Measurements from ENCODE around the gene TSBP1.
A peak's percentile ranks its signal among the peaks of the same experiment; 100 is the strongest.

The TSBP1 gene, protein sequence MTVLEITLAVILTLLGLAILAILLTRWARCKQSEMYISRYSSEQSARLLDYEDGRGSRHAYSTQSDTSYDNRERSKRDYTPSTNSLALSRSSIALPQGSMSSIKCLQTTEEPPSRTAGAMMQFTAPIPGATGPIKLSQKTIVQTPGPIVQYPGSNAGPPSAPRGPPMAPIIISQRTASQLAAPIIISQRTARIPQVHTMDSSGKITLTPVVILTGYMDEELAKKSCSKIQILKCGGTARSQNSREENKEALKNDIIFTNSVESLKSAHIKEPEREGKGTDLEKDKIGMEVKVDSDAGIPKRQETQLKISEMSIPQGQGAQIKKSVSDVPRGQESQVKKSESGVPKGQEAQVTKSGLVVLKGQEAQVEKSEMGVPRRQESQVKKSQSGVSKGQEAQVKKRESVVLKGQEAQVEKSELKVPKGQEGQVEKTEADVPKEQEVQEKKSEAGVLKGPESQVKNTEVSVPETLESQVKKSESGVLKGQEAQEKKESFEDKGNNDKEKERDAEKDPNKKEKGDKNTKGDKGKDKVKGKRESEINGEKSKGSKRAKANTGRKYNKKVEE

DNA sequence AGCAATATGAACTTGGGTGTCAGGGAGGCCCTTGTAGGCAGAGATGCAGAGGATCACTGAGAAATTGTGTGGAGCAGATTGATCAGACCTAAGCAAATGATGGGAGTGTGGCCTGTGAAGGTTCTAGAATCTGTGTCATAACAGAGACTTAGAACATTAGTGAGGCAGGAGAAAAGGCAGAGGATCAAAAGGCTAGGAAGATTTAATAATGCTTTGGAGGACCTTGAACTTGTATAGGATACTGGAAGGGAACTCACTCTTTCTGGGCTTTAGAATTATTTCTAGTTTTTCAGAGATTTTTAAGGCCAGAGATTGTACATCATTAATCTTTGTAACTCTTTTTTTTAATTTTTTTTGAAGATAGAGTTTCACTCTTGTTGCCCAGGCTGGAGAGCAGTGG lies at the start of gene TSBP1:
TSBP1 (minus strand) TSS at position 101 of the 400 bp plus-strand sequence. CDS start 197 bp downstream, outside the sequence.
- no peak for DNase-seq (ENCODE audit: low read depth in 3 of 3, low spot score in 1 of 3)

DNA sequence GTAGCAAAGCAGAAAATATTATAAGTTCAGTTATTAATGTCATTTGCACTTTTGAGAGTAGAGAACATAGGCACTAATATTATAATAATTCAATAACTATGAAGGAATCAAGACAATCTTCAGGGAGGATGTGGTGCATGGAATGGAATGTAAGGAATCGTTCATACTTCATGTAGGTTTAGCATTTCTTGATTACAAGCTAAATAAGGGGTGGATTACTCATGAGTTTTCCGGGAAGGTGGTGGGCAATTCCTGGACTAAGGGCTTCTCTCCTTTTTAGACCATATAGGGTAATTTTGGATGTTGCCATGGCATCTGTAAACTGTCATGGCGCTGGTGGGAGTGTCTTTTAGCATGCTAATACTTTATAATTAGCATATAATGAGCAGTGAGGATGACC lies 44.3 kb upstream of the TSBP1 start:
- DNase-seq (ENCODE audit: low read depth in 3 of 3, low spot score in 1 of 3), result no peak

DNA sequence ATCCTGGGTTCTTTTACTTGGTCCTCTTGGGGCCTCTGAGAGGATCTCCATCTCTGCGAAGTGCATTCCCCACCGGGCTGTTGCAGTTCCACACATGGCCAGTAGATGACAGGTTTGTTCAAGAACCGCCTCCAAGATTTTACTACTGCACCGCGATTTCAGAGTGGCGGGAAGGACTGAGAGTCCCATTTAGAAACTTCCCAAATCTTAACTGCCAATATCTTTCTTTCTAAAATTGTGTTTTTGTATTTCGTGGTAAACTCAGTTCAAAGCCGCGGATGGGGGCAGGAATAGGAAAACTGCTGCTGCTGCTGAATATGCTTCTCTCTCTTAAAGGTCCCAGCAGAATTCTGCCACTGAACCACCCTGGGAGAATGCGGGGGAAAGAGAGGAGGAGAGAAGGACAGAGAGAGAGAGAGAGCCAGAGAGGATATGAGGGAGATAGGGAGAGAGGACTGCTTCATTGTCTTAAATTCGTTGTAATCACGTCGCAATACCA lies 43.9 kb upstream of the TSBP1 start:
- peak; percentile 41 to 67 (median 52) for DNase-seq (ENCODE audit: low read depth in 3 of 3, low spot score in 1 of 3)

DNA sequence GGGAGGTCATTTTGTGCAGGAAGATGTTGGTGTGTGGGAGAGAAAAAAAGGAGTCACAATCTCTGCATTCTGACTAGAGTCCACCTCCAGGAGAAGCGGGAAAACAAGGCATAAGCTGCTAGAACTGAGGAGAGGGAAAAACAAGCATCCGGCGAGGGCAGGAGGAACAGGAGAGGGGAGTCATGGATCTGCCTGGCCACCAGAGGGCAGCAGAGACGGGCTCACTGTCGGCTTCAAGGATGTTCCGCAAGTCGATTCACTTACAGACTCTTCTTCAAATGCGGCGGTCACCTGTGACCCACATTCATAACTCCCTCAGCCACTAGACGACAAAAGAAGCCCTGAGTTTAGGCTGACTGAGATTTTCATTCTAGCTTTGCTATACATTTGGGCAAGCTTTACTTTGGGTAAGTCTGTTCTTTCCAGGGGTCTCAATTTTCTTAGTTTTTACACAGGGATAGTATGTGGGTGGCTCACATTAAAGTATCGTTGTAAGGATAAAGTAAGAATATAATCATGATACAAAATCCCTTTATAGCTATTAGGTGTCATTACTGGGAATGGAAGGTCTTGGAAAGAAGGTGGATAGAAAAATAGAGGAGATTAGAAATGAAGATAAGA lies 41.8 kb upstream of the TSBP1 start:
- DNase-seq (ENCODE audit: low read depth in 3 of 3, low spot score in 1 of 3), result peak; percentile 59 to 85 (median 75)

DNA sequence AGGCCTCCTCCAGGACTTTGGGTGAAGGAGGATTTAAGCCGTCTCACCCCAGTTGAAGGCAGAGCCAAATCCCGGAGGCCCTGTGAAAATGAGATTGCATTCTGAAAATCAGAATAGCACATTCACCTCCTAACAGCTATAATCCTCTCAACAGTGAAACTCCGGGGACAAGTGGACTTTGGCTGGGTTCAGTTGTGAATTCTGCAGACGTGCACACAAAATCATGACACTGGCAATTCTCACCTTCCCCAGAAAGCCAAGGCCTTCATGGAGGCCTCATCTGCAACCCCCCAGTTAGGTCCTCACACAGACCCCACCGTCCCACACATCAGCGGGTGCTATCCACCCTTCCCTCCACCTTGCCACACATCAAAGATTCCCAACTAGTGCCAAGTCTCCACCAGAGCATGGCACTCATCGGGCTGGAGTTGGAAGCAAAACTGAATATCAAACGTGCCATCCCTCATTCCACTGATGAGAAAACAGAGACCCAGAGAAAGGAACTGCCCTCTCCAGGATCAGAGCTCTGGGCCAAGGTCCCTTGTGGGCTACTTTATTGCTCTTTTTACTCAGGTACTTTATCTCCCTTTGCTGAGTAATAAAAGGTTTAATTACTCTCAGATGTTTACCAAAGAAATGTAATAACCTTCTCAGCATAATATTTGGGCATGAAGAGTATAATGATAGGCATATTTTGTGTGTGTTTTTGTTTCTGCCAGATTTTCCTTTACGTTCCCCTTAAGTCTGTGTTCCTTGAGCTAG lies 40.0 kb upstream of the TSBP1 start:
- DNase-seq (ENCODE audit: low read depth in 3 of 3, low spot score in 1 of 3), result no peak

DNA sequence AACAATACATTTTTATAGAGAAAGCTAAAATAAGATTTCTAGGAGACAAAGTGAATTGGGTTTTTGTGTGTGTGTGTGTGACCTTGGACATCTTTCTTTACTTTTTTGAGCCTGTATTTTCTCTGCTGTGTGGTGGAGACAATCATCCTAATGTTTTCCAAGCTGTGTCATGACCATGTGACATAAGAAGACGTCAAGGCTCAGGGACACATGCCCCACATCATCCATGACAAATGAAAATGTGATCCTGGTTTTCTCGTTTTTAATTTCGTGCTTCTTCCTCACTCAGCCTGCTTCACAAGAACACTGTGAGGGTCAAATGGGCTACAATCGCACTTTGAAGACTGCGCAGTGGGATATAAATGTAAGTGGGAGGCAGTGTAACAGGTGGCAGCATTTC lies 39.2 kb upstream of the TSBP1 start:
- DNase-seq (ENCODE audit: low read depth in 3 of 3, low spot score in 1 of 3), result no peak

DNA sequence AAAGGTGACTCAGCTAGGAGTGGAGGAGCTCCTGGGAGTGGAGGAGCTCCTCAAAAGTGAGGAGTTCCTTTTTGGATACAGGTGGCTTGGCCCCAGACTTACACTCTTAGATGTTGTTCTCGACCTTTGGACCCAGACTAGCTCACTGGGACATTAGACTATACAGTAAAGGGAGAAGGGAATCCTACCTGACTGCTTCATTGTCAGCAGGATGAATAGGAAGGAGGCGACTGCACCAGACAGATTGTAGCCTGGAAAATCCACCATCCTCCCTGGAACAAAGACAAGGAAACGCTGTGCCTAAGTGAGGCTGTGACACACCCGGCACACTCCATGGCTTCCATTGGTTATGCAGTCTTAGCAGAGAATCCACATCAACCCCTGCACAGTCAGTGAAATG lies 35.2 kb upstream of the TSBP1 start, which contains the start of gene BTNL2:
BTNL2 (minus strand) TSS at position 325 of the 400 bp plus-strand sequence; CDS start at position 267, 58 bp downstream.
- DNase-seq (ENCODE audit: low read depth in 3 of 3, low spot score in 1 of 3), result no peak

DNA sequence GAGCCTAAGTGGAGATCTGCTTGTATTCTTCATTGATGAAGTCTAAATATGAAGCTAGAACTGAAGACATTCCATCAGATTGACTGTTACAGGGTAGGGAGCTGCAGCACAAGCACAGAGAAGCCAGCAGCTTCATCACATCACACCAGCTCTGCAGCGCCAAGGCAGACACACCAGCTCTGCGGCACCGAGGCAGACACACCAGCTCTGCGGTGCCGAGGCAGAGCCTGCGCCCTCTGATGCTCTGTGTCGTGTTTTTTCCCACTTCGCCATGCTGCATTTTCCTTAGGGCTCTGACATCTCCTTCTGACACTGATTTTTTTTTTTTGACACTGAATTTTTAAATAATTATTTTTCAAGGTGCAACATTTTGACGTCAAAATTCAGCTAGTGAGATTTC lies 34.5 kb upstream of the TSBP1 start:
- no peak for DNase-seq (ENCODE audit: low read depth in 3 of 3, low spot score in 1 of 3)

DNA sequence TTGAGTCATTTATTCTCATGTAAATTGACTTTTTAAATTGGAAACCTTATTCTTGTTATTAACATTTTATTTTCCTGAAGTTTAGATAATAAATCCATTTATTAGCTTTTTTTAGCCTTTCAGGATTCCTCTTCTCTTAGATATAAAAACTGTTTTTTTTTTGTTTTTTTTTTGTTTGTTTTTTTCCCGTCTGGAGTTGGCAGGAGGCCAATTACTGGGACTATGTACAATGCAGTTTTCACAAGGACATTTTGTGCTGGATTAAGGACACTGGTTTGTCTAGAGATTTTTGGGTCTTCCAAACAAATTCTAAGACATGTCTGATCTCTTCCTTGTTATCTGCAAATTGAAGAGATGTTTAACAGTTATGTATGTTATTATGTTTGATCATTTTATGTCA lies 34.0 kb upstream of the TSBP1 start:
- no peak for DNase-seq (ENCODE audit: low read depth in 3 of 3, low spot score in 1 of 3)

DNA sequence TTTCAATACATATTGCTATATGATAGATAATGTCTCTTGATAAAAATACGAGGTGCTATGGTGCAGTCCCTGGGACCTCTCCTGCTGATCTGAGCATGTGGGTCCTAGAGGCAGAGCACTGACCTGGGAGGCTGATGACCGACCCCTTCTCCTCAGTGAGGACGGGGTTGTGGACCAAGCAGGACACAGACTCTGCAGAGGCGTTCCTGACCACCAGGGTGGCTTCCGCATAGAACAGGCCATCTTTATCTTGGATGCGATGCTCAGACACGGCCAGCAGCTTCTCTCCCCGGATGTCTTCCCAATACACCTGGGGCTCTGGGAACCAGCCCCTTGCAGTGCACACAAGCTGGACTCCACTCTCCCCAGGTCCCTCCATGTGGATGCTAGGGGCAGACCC lies 31.1 kb upstream of the TSBP1 start:
- no peak for DNase-seq (ENCODE audit: low read depth in 3 of 3, low spot score in 1 of 3)

DNA sequence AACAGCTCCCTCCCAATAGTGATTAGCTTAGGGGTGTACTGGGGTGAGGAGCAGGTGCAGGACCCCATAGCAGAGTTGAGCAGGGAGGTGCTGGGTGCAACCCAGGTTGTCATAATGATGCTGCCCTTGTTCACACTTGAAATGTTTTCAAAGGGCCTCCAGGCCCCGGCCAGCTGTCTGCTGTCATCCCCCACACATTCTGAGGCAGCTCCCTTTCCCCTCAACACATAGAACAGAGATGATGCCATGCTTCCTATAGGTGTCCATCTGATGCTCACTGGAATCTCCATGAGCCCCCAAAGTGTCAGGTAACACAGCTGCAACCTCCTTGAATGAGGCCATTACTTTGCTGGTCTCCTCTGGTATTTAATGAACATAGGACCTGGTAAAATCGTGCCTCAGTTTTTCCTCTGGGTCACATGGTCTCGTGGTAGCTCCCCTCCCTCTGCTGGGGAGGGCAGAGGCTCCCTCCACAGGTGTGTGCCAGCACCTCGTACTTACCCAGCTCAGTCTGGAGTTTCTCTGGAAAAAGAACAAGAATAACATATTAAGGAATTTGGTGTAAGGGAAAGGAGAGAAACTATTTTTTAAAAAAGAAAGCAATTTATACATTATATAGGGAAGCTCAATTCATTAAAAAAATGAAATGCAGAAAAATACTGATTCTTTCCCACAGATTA lies 29.7 kb upstream of the TSBP1 start:
- DNase-seq (ENCODE audit: low read depth in 3 of 3, low spot score in 1 of 3), result no peak

DNA sequence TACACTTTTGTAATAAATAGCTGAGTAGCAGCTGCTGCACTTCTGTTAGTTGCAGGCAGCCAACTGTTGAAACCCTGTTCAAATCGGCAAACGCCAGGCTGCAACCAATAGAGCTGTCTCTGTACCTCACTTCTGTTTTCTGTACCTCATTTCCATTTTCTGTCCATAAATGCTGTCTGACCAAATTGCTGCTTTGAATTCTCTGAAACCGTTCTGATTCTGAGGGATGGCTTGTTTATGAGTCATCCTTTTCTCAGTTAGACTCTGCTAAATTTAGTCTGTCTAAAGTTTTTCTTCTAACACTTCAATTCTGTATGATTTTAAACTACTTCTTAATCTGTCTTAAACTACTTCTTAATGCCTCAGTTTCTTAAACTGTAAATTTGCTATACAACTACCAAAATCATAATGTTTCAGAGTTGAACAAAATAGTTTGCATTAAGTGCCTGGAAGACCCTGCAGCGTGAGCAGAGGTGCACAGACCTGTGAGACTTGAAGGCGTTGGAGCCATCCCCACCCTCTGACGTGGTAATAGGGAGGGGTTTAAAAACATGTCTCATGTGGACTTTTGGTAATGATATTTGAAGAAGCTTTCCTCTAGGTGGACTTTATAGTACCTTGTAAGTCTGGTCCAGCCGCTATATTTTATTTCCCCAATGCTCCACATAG lies 25.7 kb upstream of the TSBP1 start:
- DNase-seq (ENCODE audit: low read depth in 3 of 3, low spot score in 1 of 3), result no peak

DNA sequence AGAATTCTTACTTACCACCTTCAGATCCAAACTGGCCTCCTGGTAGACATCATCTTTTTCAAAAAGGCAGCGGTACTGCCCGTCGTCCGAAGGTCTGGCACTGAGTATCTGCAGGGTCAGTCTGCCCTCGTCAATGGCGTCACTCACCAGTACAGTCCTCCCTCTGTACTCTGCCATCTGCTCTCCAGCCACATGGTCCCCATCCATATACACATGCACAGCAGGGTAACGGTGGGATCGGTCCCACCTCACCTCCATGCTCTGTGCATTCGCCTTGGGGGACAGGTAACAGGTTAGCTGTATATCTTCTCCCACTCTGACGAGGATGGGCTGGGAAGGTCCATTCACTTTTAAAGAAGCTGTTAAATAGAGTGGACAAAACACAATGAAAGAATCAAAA lies 24.3 kb upstream of the TSBP1 start:
- DNase-seq (ENCODE audit: low read depth in 3 of 3, low spot score in 1 of 3), result no peak

DNA sequence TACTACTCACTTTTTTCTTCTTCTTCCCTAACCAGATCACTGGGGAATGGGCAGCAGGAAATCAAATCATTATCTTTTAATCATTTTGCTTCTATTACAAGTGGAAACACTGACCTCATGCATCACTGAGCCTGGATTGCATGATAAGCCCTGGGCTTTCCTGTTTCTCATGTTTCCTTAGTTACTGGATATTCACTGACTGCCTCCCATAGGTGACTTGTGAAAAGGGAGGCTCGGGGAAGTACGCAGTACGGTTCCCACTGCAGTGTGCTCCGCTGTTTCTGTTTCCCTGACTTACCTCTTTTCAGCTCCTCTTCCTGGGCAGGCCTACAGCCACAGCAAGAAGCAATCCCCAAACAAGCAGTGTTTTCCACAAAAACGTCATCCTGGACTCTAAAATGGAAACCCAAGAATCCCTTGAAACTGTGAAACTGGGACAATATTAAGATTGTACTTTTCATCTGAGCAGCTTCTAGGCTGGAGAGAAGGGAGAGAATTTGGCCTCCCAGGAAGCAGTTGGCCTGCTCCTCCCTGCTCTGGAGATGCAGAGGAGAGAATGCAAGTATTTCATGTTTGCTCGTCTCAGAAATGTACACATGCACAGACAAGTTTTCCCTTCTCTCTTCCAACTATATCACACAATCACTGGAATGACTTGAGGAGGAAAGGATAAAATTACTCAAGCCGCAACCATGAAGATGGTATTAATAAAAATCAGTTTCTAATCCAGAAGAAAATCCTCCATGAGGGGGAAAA lies 22.1 kb upstream of the TSBP1 start:
- DNase-seq (ENCODE audit: low read depth in 3 of 3, low spot score in 1 of 3), result no peak

DNA sequence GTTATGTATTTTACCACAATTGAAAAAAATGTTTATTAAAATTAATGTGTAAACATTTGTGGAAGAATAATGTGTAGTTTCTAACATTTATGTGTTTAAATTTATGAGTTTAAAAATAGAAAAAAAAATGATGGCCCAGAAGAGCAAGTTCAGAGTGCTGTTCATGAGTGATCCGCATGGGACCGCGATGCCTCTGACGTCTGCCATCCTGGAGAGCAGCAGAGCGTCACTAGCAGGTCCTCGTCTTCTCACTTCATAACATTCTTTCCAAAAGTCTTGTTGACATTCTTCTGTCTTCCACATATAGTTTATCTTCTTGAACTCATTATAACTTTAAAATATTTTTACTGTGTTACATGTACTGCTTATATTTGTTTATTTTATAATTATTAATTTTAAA lies 19.8 kb upstream of the TSBP1 start:
- no peak for DNase-seq (ENCODE audit: low read depth in 3 of 3, low spot score in 1 of 3)

DNA sequence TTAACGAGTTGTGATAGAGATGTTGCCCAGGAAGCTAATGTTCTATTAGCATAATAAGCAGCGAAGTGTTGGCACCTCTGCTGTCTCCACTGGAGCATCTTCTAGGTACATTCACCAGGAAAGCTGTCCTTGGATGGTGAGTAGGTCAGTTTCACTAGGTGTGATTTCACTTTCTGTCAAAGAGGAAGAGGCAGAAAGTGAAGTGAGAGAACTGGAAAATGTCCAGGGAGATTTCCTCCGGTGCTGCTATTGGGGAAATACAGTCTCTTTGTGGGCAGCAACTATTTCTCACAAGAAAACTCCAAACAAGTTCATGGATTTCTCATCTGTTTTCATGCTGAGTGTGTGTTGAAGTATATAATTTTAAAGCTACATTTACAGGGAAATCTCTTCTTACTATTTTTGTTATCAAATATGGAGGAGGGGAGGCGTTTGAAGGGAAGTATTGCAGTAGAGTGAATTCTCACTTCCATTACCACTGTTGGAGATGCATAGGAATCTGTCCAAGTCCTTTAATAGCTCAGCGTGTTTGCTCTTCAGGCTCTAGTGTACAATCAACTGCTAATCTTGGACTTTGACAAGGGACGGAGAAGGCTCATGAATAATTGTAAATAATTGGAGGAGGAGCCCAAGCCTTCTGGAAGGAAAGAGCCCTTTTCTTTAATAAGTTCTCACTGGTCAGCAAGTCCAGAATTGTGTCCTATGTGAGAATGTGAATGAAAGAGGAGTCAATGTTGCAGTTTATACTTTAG lies 16.1 kb upstream of the TSBP1 start:
- DNase-seq (ENCODE audit: low read depth in 3 of 3, low spot score in 1 of 3), result no peak

DNA sequence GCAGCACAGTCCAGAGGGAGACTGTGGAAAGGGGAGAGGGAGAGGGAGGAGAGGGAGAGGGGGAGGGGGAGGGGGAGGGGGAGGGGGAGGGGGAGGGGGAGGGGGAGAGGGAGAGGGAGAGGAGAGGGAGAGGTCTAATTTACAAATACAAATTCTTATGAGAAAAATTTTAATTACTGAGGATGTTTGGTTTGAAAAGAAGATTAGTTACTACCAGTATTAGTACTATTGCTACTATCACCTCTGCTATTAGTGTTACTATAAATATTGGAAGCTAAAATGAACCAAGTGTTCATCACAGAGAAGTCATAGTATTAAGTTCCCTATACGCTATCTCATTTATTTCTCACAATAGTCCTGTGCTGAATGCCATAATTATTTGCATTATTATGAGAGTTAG lies 14.3 kb upstream of the TSBP1 start:
- no peak for DNase-seq (ENCODE audit: low read depth in 3 of 3, low spot score in 1 of 3)

DNA sequence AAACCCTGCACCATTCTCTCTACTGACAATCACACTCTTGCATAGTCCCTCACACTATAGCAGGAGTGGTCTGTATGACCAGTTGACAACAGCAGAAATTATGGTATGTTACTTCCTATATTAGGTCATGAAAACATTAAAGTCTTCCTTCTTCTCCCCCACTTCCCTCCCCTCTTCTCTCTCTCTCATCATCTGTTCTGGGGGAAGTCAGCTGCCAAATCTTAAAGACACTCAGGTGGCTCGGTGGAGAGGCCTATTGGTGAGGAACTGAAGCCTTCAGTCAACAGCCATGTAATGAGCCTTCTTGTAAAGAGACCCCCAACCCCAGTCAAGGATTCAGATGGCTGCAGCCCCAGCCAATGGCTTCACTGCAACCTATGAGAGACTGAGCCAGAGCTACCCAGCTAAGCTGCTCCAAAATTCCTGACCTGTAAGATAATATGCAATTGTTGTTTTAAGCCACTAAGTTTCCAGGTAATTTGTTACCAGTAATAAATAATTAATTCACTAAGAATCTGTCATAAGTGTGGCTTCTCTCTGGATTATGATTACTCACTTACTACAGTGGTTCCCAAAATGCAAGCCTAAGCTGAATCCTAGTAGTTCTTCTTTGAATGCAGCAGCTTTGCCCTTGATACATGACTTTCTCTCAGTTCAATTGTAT lies 11.2 kb upstream of the TSBP1 start:
- no peak for DNase-seq (ENCODE audit: low read depth in 3 of 3, low spot score in 1 of 3)
